Stimulated activated CD8-positive, alpha-beta memory T cell treated with anti-CD3 and anti-CD28 coated beads, Interleukin-15, amount 100 ng/mL, for 1 hour (primary cell): Measurements from ENCODE around the gene WNT7B.

Source experiments
- DNase-seq: peaks from one replicate; pipeline ENCODE4 v3.0.0-alpha.2; 2020; ENCODE audit warnings: low read depth

The WNT7B gene

DNA sequence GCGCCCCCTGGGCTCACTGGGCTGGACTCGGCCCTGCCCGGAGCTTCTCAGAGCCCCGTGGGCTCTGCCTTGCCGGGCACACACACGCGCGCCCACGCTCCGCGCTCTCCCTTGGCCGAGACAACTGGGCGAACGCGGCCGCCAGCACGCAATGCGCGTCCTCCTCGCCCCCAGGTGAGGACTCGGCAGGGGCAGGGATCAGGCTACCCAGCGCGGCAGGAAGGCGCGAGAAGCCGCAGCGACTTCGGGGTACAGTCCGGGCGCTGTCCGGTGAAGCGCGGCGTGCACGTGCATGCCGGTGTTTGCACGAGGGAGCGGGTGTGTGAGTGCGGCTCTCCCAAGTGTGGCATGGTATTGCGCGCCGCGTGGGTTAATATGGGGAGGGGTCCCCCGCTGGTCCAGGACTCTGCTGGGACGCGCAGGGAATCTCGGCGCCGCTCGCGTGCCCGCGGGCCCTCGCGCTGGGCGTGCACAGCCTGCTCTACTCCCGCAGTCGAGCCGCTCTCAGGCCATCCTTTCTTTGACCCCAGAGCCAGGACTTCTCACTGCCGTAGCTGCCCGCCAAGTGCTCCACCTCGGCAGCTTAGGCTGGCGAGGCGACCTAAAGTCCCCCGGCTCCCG is 5.4 kb downstream of the WNT7B start:
- no peak for DNase-seq

GRCh38 chr22:45970705-45971407 is 6.1 kb downstream of the WNT7B start:
- no peak for DNase-seq

DNA sequence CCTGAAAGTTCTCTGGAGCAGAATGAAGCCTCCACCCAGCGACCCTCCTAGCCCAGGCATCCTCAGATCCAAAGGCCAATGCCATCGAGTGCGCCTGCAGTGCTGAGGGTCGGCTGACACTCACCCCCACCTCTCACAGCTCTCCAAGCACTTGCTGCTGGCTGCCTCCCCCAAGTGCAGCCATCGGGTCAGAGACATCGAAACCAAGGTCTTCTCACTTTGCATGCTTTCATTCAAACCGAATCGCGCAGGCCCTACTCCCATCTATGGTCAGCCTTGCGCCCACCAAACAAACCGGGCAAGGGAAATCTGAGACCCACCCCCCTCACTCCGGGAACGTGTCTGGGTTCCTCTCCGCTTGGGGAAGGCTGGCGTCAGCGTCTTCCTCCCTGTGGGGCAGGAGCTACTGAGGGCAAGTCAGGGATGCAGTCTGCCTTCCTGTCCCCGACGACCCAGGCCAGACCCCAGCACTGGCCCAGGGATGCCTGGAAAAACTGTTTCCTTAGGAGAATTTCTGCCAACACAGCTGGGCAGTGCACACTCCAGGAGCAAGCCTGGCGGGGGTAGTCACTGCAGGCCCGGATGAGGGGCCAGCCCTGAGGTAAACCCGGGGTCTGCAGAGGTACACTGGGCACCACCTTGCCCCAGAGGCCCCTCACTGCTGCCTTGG is 7.0 kb downstream of the WNT7B start:
- no peak for DNase-seq

DNA sequence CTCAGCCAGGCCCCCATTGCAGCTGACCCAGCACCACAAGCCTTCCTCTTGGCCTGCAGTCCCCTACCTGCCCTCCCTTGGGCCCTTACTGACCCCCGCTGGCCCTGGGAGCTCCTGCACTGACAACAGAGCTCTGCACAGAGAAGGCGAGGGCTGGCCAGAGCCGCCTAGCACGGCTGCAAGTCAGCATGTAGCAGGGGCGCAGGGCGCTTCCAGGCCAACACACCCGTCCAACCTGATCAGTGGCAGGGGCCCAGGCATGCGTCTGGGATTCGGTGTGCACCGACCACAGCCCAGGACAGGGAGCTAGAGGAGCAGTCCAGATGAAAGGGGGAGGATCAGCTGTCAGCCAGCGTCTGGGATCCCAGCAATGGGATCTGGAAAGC is 7.6 kb downstream of the WNT7B start:
- no peak for DNase-seq

DNA sequence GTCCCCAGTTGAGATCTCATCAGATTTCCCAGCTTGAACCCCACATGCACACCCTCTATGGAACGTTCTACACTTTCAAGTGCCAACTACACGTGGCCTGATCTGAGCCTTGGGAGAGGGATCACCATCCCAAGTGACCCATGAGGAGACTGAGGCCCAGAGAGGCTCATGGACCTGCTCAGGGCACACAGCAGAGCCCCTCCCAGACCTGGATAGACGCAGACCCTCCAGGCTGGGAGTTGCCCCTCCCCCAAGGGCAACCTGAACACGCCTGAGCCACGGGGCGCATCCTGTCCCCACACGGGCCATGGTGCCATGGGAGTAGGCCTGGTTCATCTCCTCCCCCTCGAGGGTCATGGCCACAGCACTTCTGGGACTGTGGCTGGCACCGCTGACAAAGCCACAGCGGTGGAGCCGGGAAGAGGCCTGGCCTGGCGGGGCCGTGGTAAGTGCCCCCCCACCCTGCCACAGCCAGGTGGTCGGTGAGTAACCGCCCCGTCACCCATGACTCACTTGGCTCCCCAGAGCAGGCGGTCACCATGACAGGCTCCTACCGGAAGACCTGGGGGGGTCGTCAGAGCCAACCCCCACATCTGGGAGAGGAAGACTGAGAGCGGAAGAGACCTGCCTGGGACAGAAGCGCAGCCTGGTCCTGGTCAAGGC is 8.1 kb downstream of the WNT7B start:
- DNase-seq = no peak

- DNase-seq = no peak
These were observed 8.8 kb downstream of the WNT7B start for GRCh38 chr22:45968003-45968650.

DNA sequence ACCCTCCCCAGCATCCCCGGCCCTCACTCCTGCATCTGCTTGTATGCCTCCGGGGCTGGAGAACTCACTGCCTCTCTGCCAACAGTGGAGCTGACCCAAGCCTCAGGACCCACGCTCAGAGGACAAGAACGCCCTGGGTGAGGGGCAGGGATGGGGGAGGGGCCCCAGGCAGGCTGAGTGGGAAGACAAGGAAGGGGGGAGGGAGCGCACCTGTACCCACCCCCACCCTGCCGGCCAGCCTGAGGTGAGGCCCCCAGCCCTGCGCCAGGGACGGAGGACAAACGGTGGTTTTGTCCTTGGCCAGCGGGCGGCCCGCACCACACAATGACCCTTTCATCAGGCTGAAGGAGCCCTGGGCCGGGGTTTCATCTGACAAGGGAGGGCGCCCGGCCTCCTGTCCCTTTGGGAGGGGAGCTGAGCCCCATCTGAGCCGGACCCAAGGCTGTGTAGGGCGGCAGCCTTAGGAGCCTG is 10.0 kb downstream of the WNT7B start:
- DNase-seq = no peak

GRCh38 chr22:45966320-45966894 is 10.6 kb downstream of the WNT7B start:
- DNase-seq = no peak

DNA sequence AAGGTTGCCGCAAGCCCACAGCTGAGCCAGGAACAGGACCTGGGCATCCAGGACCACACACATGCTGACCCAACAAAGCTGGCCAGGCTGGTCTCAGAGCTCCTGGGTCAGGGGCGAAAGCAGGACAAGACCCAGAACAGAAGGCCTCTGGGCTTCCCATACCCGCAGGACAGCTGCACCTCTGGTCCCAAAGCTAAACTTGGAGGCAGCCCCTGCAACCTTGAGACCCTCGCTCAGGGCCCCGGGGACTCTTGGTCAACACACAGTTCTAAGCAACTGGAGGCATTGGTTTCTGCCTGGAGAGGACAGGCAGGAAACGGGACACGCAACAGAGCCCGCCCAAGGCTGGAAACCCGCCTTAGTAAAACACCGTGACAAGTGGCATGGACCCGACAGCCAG is 11.4 kb downstream of the WNT7B start:
- DNase-seq = no peak

- DNase-seq = no peak
These were observed 11.9 kb downstream of the WNT7B start for GRCh38 chr22:45964926-45965527.

- no peak for DNase-seq
These were observed 12.6 kb downstream of the WNT7B start for GRCh38 chr22:45964372-45964771.

DNA sequence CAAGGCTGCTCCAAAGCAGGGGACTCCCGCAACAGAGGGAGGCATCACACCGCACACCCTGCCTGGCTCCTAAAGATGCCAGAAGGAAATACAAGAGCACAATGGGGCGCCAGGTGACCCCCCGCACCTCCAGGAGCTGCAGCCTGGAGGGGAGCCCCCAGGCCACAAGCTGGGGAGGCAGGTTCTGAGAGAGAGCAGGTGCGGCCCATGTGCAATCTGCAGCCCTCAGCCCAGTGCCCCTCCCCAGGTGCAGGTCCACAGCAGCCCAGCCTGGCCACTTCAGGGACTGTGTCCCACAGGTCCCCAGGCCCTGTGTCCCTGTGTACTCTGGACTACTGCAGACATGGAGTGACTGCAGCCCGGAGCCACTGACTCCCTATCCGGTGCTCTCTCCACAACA is 13.1 kb downstream of the WNT7B start:
- no peak for DNase-seq

DNA sequence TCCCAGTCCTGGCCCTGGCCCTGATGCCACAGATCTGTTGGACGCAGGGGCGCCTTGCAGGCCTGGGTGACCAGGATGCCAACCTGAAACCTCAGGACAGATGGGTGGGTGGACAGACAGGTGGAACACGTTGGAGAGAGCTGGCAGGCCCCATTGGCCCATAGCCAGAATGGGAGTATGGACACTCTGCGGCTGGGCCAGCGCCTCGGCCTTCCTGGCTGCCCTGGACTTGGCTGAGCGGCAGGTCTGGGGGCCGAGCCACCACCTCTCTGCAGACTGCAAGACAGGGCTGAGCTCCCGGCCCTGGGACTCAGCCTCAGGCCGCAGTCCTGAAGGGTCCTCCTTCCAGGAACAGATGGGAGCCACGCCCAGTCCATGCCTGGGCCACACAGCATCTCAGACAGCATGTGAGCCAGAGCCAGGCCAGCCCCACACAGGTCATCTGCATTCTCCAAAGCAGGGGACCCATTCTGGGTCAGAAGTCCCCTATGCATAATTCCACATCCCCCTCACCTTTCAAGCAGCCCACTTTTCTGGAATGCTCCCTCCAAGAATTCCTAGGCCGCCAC is 14.1 kb downstream of the WNT7B start:
- no peak for DNase-seq

GRCh38 chr22:45962434-45962718 is 14.6 kb downstream of the WNT7B start:
- DNase-seq = no peak

DNA sequence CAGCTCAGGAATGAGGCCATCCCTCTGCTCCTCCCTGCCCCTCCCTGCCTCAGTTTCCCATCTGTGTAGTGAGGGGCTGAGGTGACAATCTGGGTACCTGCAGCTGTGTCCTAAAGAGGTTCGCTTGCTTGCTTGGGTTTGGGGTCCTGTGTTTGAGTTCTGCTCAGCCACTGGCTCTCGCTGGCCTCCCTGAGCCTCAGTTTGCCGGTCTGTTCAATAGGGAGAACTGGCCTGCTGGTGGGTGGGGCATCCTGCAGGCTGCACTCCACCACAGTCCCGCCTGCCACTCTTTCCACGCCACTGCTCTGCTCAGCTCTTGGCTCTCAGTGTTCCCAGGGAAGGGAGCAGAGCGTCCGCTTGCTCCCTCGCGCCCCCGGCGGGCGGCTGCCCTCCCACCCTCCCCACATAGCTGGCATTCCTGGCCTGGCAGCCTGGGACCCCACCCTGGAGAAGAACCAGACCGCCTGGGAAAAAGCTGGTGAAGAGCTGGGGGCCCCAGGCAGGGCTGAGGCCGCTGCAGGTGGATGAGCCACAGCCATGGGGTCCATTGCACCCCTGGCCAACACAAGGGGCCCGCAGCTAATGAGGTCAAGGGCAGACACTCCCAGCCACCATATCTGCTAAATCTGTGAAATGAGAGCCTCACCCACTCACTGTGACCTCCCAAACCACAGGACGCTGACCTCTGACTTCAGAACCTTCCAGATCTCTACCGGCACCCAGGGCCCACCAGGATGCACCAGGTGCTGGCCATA is 15.1 kb downstream of the WNT7B start:
- no peak for DNase-seq

GRCh38 chr22:45960477-45961386 is 16.2 kb downstream of the WNT7B start:
- no peak for DNase-seq

- DNase-seq = no peak
These were observed 17.1 kb downstream of the WNT7B start for GRCh38 chr22:45959719-45960476.

DNA sequence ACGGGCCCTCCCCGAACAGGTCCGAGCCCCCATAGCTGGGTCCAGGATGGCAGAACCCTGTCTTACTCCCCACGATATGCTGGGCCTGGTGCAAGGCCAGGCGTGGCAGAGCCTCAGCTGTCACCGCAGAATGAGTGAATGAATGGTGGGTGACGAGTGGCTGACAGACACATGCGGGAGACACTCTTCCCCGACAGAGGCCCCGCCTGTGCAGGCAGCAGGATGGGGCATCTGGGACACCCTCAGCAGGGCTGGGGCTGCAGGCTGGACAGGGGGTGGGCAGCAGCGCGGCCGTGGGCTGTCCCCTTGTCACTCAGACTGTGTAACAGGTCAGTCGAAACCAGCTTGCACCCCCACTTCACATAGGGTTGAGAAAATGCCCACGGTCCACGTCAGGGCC is 18.0 kb downstream of the WNT7B start:
- no peak for DNase-seq

- no peak for DNase-seq
These were observed 19.1 kb downstream of the WNT7B start for GRCh38 chr22:45957826-45958225.
